ENCODE data around the gene GMPPA.
A peak's percentile ranks its signal among the peaks of the same experiment; 100 is the strongest.

GMPPA gene

GRCh38 chr2:219498280-219499057, at the start of gene GMPPA:
Gene GMPPA (plus strand): TSS chr2:219498891. CDS start chr2:219499976, 1,085 bp downstream.
- DNase-seq: peak; percentile 94

- no peak for DNase-seq
These were observed 49.1 kb upstream of the GMPPA start for GRCh38 chr2:219449609-219450008.

GRCh38 chr2:219451661-219452360, 46.9 kb upstream of the GMPPA start:
- no peak for DNase-seq

GRCh38 chr2:219452361-219453317, 46.1 kb upstream of the GMPPA start:
- no peak for DNase-seq

- DNase-seq: no peak
These were observed 44.8 kb upstream of the GMPPA start for GRCh38 chr2:219453671-219454590.

- DNase-seq: no peak
These were observed 43.1 kb upstream of the GMPPA start for GRCh38 chr2:219455581-219455980.

GRCh38 chr2:219457784-219458369, 40.8 kb upstream of the GMPPA start:
- DNase-seq: no peak

- DNase-seq: no peak
These were observed 39.7 kb upstream of the GMPPA start for GRCh38 chr2:219458996-219459395.

GRCh38 chr2:219459460-219460311, 39.0 kb upstream of the GMPPA start:
- DNase-seq: peak; percentile 20

- no peak for DNase-seq
These were observed 38.2 kb upstream of the GMPPA start for GRCh38 chr2:219460424-219460926.

GRCh38 chr2:219461047-219461514, 37.6 kb upstream of the GMPPA start:
- DNase-seq: no peak

GRCh38 chr2:219461669-219462068, 37.0 kb upstream of the GMPPA start:
- no peak for DNase-seq

- DNase-seq: no peak
These were observed 36.3 kb upstream of the GMPPA start for GRCh38 chr2:219462349-219462748.

- DNase-seq: no peak
These were observed 34.2 kb upstream of the GMPPA start for GRCh38 chr2:219464286-219465032.

GRCh38 chr2:219465659-219466561, 32.8 kb upstream of the GMPPA start:
- DNase-seq: no peak

GRCh38 chr2:219466816-219467735, 31.6 kb upstream of the GMPPA start:
- DNase-seq: no peak

GRCh38 chr2:219467736-219468075, 31.0 kb upstream of the GMPPA start:
- DNase-seq: no peak

Data from NCI-H748 treated with DMSO at 0.1 percent for 48 hours (cell line).